Measurements from ENCODE around the gene RBM38.

RBM38 gene

DNA sequence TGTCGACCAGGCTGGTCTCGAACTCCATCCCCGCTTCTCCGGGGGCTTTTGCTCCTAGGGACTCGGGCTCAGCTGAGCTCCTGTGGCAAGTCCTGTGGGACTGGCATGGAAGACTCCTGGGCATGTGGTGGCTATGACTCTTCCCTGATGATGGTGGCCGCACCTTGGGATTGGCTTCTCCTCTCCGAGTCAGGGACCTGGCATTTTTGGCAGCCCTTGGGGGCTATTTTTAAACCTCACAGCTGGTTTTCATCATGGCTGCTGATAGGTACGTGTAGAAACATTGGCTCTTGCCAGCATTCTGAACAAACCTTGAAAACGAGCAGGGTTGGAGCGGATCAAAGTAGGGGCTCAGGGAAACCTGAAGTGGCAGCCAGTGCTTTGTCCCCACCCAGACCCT is 54.1 kb downstream of the RBM38 start:
- TF ChIP-seq, protein P1, sequence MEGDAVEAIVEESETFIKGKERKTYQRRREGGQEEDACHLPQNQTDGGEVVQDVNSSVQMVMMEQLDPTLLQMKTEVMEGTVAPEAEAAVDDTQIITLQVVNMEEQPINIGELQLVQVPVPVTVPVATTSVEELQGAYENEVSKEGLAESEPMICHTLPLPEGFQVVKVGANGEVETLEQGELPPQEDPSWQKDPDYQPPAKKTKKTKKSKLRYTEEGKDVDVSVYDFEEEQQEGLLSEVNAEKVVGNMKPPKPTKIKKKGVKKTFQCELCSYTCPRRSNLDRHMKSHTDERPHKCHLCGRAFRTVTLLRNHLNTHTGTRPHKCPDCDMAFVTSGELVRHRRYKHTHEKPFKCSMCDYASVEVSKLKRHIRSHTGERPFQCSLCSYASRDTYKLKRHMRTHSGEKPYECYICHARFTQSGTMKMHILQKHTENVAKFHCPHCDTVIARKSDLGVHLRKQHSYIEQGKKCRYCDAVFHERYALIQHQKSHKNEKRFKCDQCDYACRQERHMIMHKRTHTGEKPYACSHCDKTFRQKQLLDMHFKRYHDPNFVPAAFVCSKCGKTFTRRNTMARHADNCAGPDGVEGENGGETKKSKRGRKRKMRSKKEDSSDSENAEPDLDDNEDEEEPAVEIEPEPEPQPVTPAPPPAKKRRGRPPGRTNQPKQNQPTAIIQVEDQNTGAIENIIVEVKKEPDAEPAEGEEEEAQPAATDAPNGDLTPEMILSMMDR (IDR thresholded peaks at IDR 0.05; ENCODE audit: low read length), result no peak
- no peak for TF ChIP-seq EZH2phosphoT487 (IDR thresholded peaks at IDR 0.05; ENCODE audit: low read length)
- TF ChIP-seq EZH2 (optimal IDR thresholded peaks at IDR 0.05; ENCODE audit: low read depth, low read length), result no peak
- H3K4me2 ChIP-seq (ENCODE audit: low read depth, low read length), result no peak overlapping the region

DNA sequence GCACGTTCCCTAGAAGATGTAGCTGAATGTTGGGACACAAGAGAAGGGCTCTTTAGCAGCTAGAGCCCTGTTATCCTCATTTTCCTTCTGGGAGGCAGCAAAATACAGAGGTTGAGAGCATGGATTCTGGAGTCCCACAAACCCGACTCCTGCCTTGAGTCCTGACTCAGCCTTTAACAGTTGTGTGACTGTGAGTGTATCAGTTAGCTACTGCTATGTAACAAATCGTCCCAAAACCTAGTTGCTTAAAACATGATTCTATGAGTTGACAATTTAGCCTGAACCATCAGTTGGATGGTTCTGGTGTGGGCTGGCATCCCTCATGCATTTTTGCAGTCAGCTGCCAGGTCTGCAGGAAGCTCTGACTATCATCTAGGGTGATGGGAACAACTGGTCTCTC is 54.6 kb downstream of the RBM38 start:
- TF ChIP-seq EZH2 (optimal IDR thresholded peaks at IDR 0.05; ENCODE audit: low read depth, low read length) (no peak), EZH2phosphoT487 (IDR thresholded peaks at IDR 0.05; ENCODE audit: low read length) (no peak)
- TF ChIP-seq, protein P1 (IDR thresholded peaks at IDR 0.05; ENCODE audit: low read length), result no peak
- no peak overlapping the region for H3K4me2 ChIP-seq (ENCODE audit: low read depth, low read length)
- no peaks in the 10 kb centered on the region for H4K20me1 ChIP-seq (ENCODE audit: insufficient read depth, low read length)
- H3K36me3 ChIP-seq (replicated peaks; ENCODE audit: insufficient read depth, low read length), result no peaks in the 10 kb centered on the region
- no peaks in the 10 kb centered on the region for H3K9me3 ChIP-seq (replicated peaks; ENCODE audit: insufficient read depth, low read length)
- H3K4me3 ChIP-seq (ENCODE audit: low read length), result no peak overlapping the region
- no peaks in the 10 kb centered on the region for H3K79me2 ChIP-seq (ENCODE audit: low read length)
- H3K27ac ChIP-seq (ENCODE audit: low read length), result no peak overlapping the region
- H2AFZ ChIP-seq (ENCODE audit: low read length), result no peak overlapping the region
- no peak for DNase-seq
- H3K9me2 ChIP-seq (replicated peaks; ENCODE audit: insufficient read depth, low read length), result no peaks in the 10 kb centered on the region
- no peak overlapping the region for H3K9ac ChIP-seq (ENCODE audit: low read length)
- H3F3A ChIP-seq (ENCODE audit: insufficient read depth, low read length), result no peaks in the 10 kb centered on the region
- no peaks in the 10 kb centered on the region for H3K27me3 ChIP-seq (replicated peaks; ENCODE audit: insufficient read depth, low read length)
- H3K4me1 ChIP-seq (ENCODE audit: low read length), result peaks cover 12% of the 10 kb centered on the region

More for the DNA sequence above, 54.1 kb downstream of the RBM38 start:
- H3K9me3 ChIP-seq (replicated peaks; ENCODE audit: insufficient read depth, low read length), result no peaks in the 10 kb centered on the region
- no peaks in the 10 kb centered on the region for H3K36me3 ChIP-seq (replicated peaks; ENCODE audit: insufficient read depth, low read length)
- no peaks in the 10 kb centered on the region for H3K9me2 ChIP-seq (replicated peaks; ENCODE audit: insufficient read depth, low read length)
- no peaks in the 10 kb centered on the region for H3K79me2 ChIP-seq (ENCODE audit: low read length)
- peaks cover 8% of the 10 kb centered on the region for H3K4me1 ChIP-seq (ENCODE audit: low read length)
- H3F3A ChIP-seq (ENCODE audit: insufficient read depth, low read length), result no peaks in the 10 kb centered on the region
- H2AFZ ChIP-seq (ENCODE audit: low read length), result no peak overlapping the region
- no peaks in the 10 kb centered on the region for H4K20me1 ChIP-seq (ENCODE audit: insufficient read depth, low read length)
- DNase-seq, result no peak
- no peak overlapping the region for H3K9ac ChIP-seq (ENCODE audit: low read length)
- no peak overlapping the region for H3K4me3 ChIP-seq (ENCODE audit: low read length)
- H3K27ac ChIP-seq (ENCODE audit: low read length), result no peak overlapping the region
- no peaks in the 10 kb centered on the region for H3K27me3 ChIP-seq (replicated peaks; ENCODE audit: insufficient read depth, low read length)

DNA sequence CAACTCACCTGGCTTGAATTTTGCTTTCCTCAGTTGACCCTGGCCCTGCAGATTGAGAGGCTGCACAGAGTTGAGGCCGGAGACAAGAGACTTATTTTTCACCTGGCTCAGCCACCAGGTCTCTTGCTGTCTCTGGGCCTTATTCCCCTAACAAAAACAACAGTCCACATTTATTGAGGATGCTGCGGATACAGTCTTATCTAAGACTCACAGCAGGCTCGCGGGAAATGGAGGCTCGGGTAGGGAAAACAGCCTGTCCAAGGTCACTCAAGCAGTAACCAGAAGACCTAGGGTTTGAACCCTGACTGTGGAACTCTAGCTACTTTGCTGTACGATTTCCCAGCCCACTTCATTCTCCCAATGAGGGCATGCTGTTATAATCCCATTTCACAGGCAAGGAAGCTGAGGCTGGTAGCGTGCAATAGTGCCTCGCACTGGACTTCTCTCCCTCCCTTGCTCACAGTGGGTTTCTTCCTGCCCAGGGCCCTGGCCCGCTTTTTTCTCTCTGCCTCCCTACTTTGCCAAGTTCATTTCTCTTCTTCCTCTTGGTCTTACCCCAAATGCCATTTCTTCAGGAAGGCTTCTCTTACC is 57.7 kb downstream of the RBM38 start:
- TF ChIP-seq EZH2 (optimal IDR thresholded peaks at IDR 0.05; ENCODE audit: low read depth, low read length), result no peak
- TF ChIP-seq, protein P1 (IDR thresholded peaks at IDR 0.05; ENCODE audit: low read length), result no peak
- TF ChIP-seq EZH2phosphoT487 (IDR thresholded peaks at IDR 0.05; ENCODE audit: low read length), result no peak
- no peaks in the 10 kb centered on the region for H3K79me2 ChIP-seq (ENCODE audit: low read length)

More for the DNA sequence above, 57.7 kb downstream of the RBM38 start:
- DNase-seq, result no peak
- Histone ChIP-seq H2AFZ (ENCODE audit: low read length) (no peak overlapping the region), H3K27ac (ENCODE audit: low read length) (no peak overlapping the region), H3K4me2 (ENCODE audit: low read depth, low read length) (no peak overlapping the region), H3K9me3 (replicated peaks; ENCODE audit: insufficient read depth, low read length) (no peaks in the 10 kb centered on the region), H3K9ac (ENCODE audit: low read length) (no peak overlapping the region), H3K9me2 (replicated peaks; ENCODE audit: insufficient read depth, low read length) (no peaks in the 10 kb centered on the region), H3K4me1 (ENCODE audit: low read length) (peaks cover 17% of the 10 kb centered on the region), H3K4me3 (ENCODE audit: low read length) (no peak overlapping the region), H3K27me3 (replicated peaks; ENCODE audit: insufficient read depth, low read length) (no peaks in the 10 kb centered on the region), H3K36me3 (replicated peaks; ENCODE audit: insufficient read depth, low read length) (no peaks in the 10 kb centered on the region), H4K20me1 (ENCODE audit: insufficient read depth, low read length) (no peaks in the 10 kb centered on the region), H3F3A (ENCODE audit: insufficient read depth, low read length) (no peaks in the 10 kb centered on the region)
